Uterus (tissue), 4 donors: ENCODE data around the gene HOXA9. TPM values are rescaled to one million over a fixed set of nuclear protein-coding genes. Genes with fewer than 3 reads are reported as not detected.
A peak's percentile ranks its signal among the peaks of the same experiment; 100 is the strongest.

Source experiments
- DNase-seq, 2 donors: peaks; one replicate each; pipeline ENCODE4 v3.0.0-alpha.2; 2019 to 2020
- H3K27ac ChIP-seq, 2 donors: fragments of 200-600 bp; sonication (generic); 1 replicate in 1 of 2; 2 replicates in 1 of 2; pipeline ENCODE4 v1.5.1; 2016 to 2018
- H3K27me3 ChIP-seq, 2 donors: fragments of 200-600 bp; sonication (generic); one replicate each; pipeline ENCODE4 v1.5.1; 2018 to 2019; ENCODE audit warnings: control low read depth in 1 of 2
- H3K36me3 ChIP-seq, 2 donors: fragments of 200-600 bp; sonication (generic); one replicate each; pipeline ENCODE4 v1.5.1; 2019; ENCODE audit warnings: control low read depth in 1 of 2
- H3K4me1 ChIP-seq, 2 donors: fragments of 200-600 bp; sonication (generic); one replicate each; pipeline ENCODE4 v1.5.1; 2018 to 2019; ENCODE audit warnings: control low read depth in 1 of 2
- H3K4me3 ChIP-seq, 2 donors: fragments of 200-600 bp; sonication (generic); 1 replicate in 1 of 2; 2 replicates in 1 of 2; pipeline ENCODE4 v1.5.1; 2018 to 2019; ENCODE audit warnings: mild to moderate bottlenecking in 1 of 2
- H3K9me3 ChIP-seq, 2 donors: fragments of 200-600 bp; sonication (generic); one replicate each; pipeline ENCODE4 v1.5.1; 2019; ENCODE audit warnings: control low read depth in 1 of 2
- CTCF ChIP-seq, 4 experiments: fragments of 200-600 bp in 2 of 4; fragments of 450-650 bp in 2 of 4; sonication (generic) in 2 of 4; IDR thresholded peaks; one replicate each; pipeline ENCODE4 v1.5.1; 2016 to 2019; ENCODE audit warnings: antibody characterized with exemption in 4 of 4, mild to moderate bottlenecking in 2 of 4, moderate library complexity in 1 of 4
- POLR2A ChIP-seq, 2 donors: fragments of 450-650 bp; IDR thresholded peaks; one replicate each; pipeline ENCODE4 v1.6.1; 2016; ENCODE audit warnings: antibody characterized with exemption in 2 of 2, mild to moderate bottlenecking in 1 of 2, moderate library complexity in 1 of 2
- intact Hi-C: fragments of 100-400 bp; cut with DNase I; formaldehyde crosslinking; loops from one replicate; pipeline ENCODE4 v1.15.1; 2023; ENCODE audit warnings: low total_unique reads
- total RNA-seq, 4 donors: library from RNA; depleted of rRNA in 3 of 4; stranded (reverse); fragments of >200 nt in 3 of 4; gene quantifications; one replicate each; pipeline versions ENCODE4 v1.1.0 to v1.2.4, GENCODE V29; 2014 to 2023
- donor health status: DM: yes; HTN: yes; CAD: no.

The HOXA9 gene
- total RNA-seq, 4 donors from 2014 or later = 2.3 to 26.4 (median 22.4) TPM

- Histone ChIP-seq H3K4me1 (peaks cover 0 to 3% of the 10 kb centered on the region in 2 donors), H3K27me3 (no peaks in the 10 kb centered on the region), H3K4me3 (no peak overlapping the region), H3K9me3 (no peaks in the 10 kb centered on the region), H3K36me3 (no peaks in the 10 kb centered on the region), H3K27ac (peak overlapping the region in 1 of 2 donors; percentile 64)
- TF ChIP-seq CTCF (IDR thresholded peaks at IDR 0.05) (no peak), POLR2A (IDR thresholded peaks at IDR 0.05) (no peak)
- DNase-seq = no peak
- intact Hi-C loops = no loop called here
Observed at GRCh38 chr7:27138472-27138871, 26.9 kb downstream of the HOXA9 start.

GRCh38 chr7:27137640-27138315, 27.6 kb downstream of the HOXA9 start:
- H3K27ac ChIP-seq = peak overlapping the region; percentile 38 to 64
- intact Hi-C loops = no loop called here
- no peak overlapping the region for H3K4me3 ChIP-seq
- H3K9me3 ChIP-seq = no peaks in the 10 kb centered on the region
- H3K36me3 ChIP-seq = no peaks in the 10 kb centered on the region
- TF ChIP-seq CTCF (IDR thresholded peaks at IDR 0.05) = no peak
- no peak for TF ChIP-seq POLR2A (IDR thresholded peaks at IDR 0.05)
- peaks cover 0 to 3% of the 10 kb centered on the region in 2 donors for H3K4me1 ChIP-seq
- no peaks in the 10 kb centered on the region for H3K27me3 ChIP-seq
- DNase-seq = no peak

- TF ChIP-seq POLR2A (IDR thresholded peaks at IDR 0.05) (no peak), CTCF (IDR thresholded peaks at IDR 0.05) (no peak)
- no peak overlapping the region for H3K4me3 ChIP-seq
Observed at GRCh38 chr7:27134392-27134791, 30.9 kb downstream of the HOXA9 start.

GRCh38 chr7:27133409-27134231, 31.7 kb downstream of the HOXA9 start:
- Histone ChIP-seq H3K9me3 (no peaks in the 10 kb centered on the region), H3K4me3 (no peak overlapping the region), H3K27me3 (no peaks in the 10 kb centered on the region), H3K27ac (peak overlapping the region; percentile 4 to 45), H3K4me1 (peaks cover 0 to 3% of the 10 kb centered on the region in 2 donors), H3K36me3 (no peaks in the 10 kb centered on the region)
- no peak for DNase-seq
- intact Hi-C loops = no loop called here
- no peak for TF ChIP-seq CTCF (IDR thresholded peaks at IDR 0.05)
- TF ChIP-seq POLR2A (IDR thresholded peaks at IDR 0.05) = no peak

More at GRCh38 chr7:27134392-27134791, 30.9 kb downstream of the HOXA9 start:
- peak; percentile 59 to 74 for DNase-seq
- peaks cover 0 to 3% of the 10 kb centered on the region in 2 donors for H3K4me1 ChIP-seq
- no peaks in the 10 kb centered on the region for H3K36me3 ChIP-seq
- no peaks in the 10 kb centered on the region for H3K9me3 ChIP-seq
- intact Hi-C loops = no loop called here
- H3K27ac ChIP-seq = peak overlapping the region in 1 of 2 donors; percentile 45
- H3K27me3 ChIP-seq = no peaks in the 10 kb centered on the region

GRCh38 chr7:27132978-27133377, 32.4 kb downstream of the HOXA9 start:
- intact Hi-C loops = no loop called here
- no peak for DNase-seq
- Histone ChIP-seq H3K36me3 (no peaks in the 10 kb centered on the region), H3K4me3 (no peak overlapping the region), H3K4me1 (peaks cover 0 to 3% of the 10 kb centered on the region in 2 donors), H3K27ac (peak overlapping the region; percentile 4 to 6), H3K9me3 (no peaks in the 10 kb centered on the region), H3K27me3 (no peaks in the 10 kb centered on the region)
- TF ChIP-seq POLR2A (IDR thresholded peaks at IDR 0.05) (no peak), CTCF (IDR thresholded peaks at IDR 0.05) (no peak)
